GM12878 (cell line): ENCODE data around the gene ZNF354B. TPM values are rescaled to one million over a fixed set of nuclear protein-coding genes. Genes with fewer than 3 reads are reported as not detected.

Experiments used
- CBX3 ChIP-seq: fragments of 200-600 bp; sonication (generic); IDR thresholded peaks from 2 replicates; pipeline ENCODE4 v1.6.1; 2016; ENCODE audit warnings: low read depth, borderline replicate concordance
- EP300 ChIP-seq, 2 experiments: fragments of 150-350 bp in 1 of 2; IDR thresholded peaks; 2 replicates each; pipeline ENCODE4 v1.6.1; 2011 to 2012; ENCODE audit warnings: low read depth in 2 of 2, low read length in 2 of 2, borderline replicate concordance in 1 of 2, improper control_type of control experiment in 1 of 2, inconsistent platforms in 1 of 2; ENCODE audit not compliant: control insufficient read depth in 1 of 2
- GATAD2B ChIP-seq: fragments of 450-650 bp; conservative IDR thresholded peaks from 2 replicates; pipeline ENCODE4 v1.6.1; 2017; ENCODE audit warnings: low read depth, mild to moderate bottlenecking, moderate library complexity
- IKZF1 ChIP-seq: fragments of 450-650 bp; conservative IDR thresholded peaks from 2 replicates; pipeline ENCODE4 v1.6.1; 2017; ENCODE audit warnings: antibody characterized with exemption, mild to moderate bottlenecking
- NR2F1 ChIP-seq: fragments of 450-650 bp; conservative IDR thresholded peaks from 2 replicates; pipeline ENCODE4 v1.6.1; 2017; ENCODE audit warnings: mild to moderate bottlenecking
- SIX5 ChIP-seq: IDR thresholded peaks from 2 replicates; pipeline ENCODE4 v1.6.1; 2011; ENCODE audit warnings: mild to moderate bottlenecking, low read depth, low read length, moderate library complexity; ENCODE audit not compliant: severe bottlenecking
- TCF3 ChIP-seq: IDR thresholded peaks from 2 replicates; pipeline ENCODE4 v1.6.1; 2012; ENCODE audit warnings: low read depth, mild to moderate bottlenecking, low read length, borderline replicate concordance; ENCODE audit not compliant: insufficient read depth
- YBX1 ChIP-seq: fragments of 450-650 bp; IDR thresholded peaks from 2 replicates; pipeline ENCODE4 v1.6.1; 2016; ENCODE audit warnings: antibody characterized with exemption
- ZNF217 ChIP-seq: fragments of 450-650 bp; IDR thresholded peaks from 2 replicates; pipeline ENCODE4 v1.6.1; 2017; ENCODE audit warnings: antibody characterized with exemption, mild to moderate bottlenecking
- ZNF274 ChIP-seq: IDR thresholded peaks from one replicate; pipeline ENCODE4 v1.8.0; 2011; ENCODE audit not compliant: insufficient read length, insufficient read depth
- polyA plus RNA-seq, 11 experiments: library from polyadenylated mRNA; depleted of rRNA in 4 of 11; unstranded in 6 of 11; stranded (reverse) in 5 of 11; fragments of >200 nt; fragmentation: Nextera tagmentation in 4 of 11; fragmentation: Illumina TruSeq in 1 of 11; extraction: Ambion mirVana in 4 of 11; extraction: Trizol in 1 of 11; gene quantifications; 1 replicate in 1 of 11; 2 replicates in 10 of 11; pipeline versions ENCODE4 v1.2.1 to v1.2.3, GENCODE V29; 2011 to 2016; ENCODE audit warnings: inconsistent platforms in 2 of 11, missing spikeins in 2 of 11, low read depth in 1 of 11
- total RNA-seq, 4 experiments: library from RNA; depleted of rRNA in 3 of 4; stranded (reverse); fragments of >200 nt in 3 of 4; fragmentation: Illumina TruSeq in 1 of 4; extraction: Trizol in 1 of 4; gene quantifications; 2 replicates each; pipeline versions ENCODE4 v1.2.1 to v1.2.3, GENCODE V29; 2013 to 2021
- TF ChIP-seq, protein P1 (sequence below): fragments of 450-650 bp; IDR thresholded peaks from 2 replicates; pipeline ENCODE4 v1.6.1; 2016; ENCODE audit warnings: mild to moderate bottlenecking, moderate library complexity, borderline replicate concordance
- TF ChIP-seq, protein P2 (sequence below): fragments of 150-350 bp; IDR thresholded peaks from 2 replicates; pipeline ENCODE4 v1.6.1; 2014; ENCODE audit warnings: mild to moderate bottlenecking, low read depth, low read length
- TF ChIP-seq, protein P3 (sequence below): IDR thresholded peaks from 2 replicates; pipeline ENCODE4 v1.6.1; 2011; ENCODE audit warnings: low read depth, low read length, improper control_type of control experiment, borderline replicate concordance
- TF ChIP-seq, protein P4 (sequence below): fragments of 450-650 bp; IDR thresholded peaks from 2 replicates; pipeline ENCODE4 v1.6.1; 2017; ENCODE audit warnings: mild to moderate bottlenecking, low read depth, inconsistent platforms; ENCODE audit not compliant: poor library complexity, severe bottlenecking
- TF ChIP-seq, protein P5 (sequence below): IDR thresholded peaks from 2 replicates; pipeline ENCODE4 v1.6.1; 2011; ENCODE audit warnings: borderline replicate concordance, low read depth, mild to moderate bottlenecking, moderate library complexity, low read length; ENCODE audit not compliant: insufficient read depth, poor library complexity, severe bottlenecking
- TF ChIP-seq, protein P6 (sequence below): fragments of 450-650 bp; IDR thresholded peaks from 2 replicates; pipeline ENCODE4 v1.6.1; 2016; ENCODE audit warnings: mild to moderate bottlenecking

The ZNF354B gene
- total and polyA plus RNA-seq, 10 of the 15 experiments (the other 5 are each of a cell fraction or from before 2014, with no cell fraction given): 0.64 to 11.1 (median 4.9) TPM

DNA sequence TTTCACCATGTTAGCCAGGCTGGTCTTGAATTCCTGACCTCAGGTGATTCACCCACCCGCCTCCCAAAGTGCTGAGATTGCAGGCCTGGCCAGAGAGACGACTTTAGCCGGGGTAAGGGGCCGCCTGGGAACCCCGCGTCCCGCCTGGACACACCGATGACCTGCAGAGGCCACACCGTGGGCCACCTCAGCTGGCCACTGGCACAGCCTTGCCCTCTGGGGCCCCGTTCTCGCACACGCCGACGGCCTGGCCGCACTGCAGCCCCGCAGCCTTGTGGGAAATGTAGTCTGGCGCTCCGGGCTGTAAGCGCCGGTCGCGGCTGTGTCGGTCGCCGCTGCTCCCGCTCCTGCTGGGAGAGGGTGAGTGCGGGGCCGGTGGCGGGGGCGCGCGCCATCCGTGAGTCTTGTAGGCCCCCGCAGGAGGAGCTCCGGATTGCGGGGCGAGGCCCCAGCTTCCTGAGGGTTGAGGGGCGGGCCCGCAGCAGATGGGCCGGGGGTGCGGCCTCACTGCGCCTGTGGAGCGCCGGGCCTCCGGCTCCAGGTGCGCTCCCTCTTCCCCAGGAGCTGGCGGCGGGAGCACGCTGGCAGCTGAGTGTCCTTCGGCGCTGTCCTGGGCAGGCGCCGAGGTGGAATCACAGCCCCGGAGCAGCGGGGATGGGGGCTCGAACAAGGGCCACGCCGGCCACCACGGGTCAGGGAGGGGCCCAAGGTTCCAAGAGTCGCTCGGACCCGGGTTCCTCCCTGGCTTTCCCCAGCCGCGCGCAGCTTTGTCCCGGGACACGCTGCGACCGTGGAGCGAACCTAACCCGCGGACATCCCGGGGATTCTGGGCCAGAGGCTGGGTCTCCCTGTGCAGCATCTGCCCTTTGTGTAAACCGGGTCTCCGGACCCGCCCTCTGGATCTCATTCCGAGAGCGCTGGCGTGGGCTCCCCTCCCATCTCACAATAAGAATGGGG is 36.1 kb downstream of the ZNF354B start, which contains the start of gene ZFP2 (continued):
- TF ChIP-seq, protein P1, sequence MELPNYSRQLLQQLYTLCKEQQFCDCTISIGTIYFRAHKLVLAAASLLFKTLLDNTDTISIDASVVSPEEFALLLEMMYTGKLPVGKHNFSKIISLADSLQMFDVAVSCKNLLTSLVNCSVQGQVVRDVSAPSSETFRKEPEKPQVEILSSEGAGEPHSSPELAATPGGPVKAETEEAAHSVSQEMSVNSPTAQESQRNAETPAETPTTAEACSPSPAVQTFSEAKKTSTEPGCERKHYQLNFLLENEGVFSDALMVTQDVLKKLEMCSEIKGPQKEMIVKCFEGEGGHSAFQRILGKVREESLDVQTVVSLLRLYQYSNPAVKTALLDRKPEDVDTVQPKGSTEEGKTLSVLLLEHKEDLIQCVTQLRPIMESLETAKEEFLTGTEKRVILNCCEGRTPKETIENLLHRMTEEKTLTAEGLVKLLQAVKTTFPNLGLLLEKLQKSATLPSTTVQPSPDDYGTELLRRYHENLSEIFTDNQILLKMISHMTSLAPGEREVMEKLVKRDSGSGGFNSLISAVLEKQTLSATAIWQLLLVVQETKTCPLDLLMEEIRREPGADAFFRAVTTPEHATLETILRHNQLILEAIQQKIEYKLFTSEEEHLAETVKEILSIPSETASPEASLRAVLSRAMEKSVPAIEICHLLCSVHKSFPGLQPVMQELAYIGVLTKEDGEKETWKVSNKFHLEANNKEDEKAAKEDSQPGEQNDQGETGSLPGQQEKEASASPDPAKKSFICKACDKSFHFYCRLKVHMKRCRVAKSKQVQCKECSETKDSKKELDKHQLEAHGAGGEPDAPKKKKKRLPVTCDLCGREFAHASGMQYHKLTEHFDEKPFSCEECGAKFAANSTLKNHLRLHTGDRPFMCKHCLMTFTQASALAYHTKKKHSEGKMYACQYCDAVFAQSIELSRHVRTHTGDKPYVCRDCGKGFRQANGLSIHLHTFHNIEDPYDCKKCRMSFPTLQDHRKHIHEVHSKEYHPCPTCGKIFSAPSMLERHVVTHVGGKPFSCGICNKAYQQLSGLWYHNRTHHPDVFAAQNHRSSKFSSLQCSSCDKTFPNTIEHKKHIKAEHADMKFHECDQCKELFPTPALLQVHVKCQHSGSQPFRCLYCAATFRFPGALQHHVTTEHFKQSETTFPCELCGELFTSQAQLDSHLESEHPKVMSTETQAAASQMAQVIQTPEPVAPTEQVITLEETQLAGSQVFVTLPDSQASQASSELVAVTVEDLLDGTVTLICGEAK: no peak
- peak; percentile 75 for TF ChIP-seq IKZF1
- TF ChIP-seq, protein P2, sequence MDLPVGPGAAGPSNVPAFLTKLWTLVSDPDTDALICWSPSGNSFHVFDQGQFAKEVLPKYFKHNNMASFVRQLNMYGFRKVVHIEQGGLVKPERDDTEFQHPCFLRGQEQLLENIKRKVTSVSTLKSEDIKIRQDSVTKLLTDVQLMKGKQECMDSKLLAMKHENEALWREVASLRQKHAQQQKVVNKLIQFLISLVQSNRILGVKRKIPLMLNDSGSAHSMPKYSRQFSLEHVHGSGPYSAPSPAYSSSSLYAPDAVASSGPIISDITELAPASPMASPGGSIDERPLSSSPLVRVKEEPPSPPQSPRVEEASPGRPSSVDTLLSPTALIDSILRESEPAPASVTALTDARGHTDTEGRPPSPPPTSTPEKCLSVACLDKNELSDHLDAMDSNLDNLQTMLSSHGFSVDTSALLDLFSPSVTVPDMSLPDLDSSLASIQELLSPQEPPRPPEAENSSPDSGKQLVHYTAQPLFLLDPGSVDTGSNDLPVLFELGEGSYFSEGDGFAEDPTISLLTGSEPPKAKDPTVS: no peak
- TF ChIP-seq SIX5: peak; percentile 27
- TF ChIP-seq ZNF217: no peak
- TF ChIP-seq, protein P3, sequence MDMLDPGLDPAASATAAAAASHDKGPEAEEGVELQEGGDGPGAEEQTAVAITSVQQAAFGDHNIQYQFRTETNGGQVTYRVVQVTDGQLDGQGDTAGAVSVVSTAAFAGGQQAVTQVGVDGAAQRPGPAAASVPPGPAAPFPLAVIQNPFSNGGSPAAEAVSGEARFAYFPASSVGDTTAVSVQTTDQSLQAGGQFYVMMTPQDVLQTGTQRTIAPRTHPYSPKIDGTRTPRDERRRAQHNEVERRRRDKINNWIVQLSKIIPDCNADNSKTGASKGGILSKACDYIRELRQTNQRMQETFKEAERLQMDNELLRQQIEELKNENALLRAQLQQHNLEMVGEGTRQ: no peak
- TF ChIP-seq ZNF274: no peak
- TF ChIP-seq NR2F1: peak; percentile 47; the same call in 1 of the 2 replicates
- TF ChIP-seq, protein P4, sequence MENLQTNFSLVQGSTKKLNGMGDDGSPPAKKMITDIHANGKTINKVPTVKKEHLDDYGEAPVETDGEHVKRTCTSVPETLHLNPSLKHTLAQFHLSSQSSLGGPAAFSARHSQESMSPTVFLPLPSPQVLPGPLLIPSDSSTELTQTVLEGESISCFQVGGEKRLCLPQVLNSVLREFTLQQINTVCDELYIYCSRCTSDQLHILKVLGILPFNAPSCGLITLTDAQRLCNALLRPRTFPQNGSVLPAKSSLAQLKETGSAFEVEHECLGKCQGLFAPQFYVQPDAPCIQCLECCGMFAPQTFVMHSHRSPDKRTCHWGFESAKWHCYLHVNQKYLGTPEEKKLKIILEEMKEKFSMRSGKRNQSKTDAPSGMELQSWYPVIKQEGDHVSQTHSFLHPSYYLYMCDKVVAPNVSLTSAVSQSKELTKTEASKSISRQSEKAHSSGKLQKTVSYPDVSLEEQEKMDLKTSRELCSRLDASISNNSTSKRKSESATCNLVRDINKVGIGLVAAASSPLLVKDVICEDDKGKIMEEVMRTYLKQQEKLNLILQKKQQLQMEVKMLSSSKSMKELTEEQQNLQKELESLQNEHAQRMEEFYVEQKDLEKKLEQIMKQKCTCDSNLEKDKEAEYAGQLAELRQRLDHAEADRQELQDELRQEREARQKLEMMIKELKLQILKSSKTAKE: no peak
- TF ChIP-seq, protein P5, sequence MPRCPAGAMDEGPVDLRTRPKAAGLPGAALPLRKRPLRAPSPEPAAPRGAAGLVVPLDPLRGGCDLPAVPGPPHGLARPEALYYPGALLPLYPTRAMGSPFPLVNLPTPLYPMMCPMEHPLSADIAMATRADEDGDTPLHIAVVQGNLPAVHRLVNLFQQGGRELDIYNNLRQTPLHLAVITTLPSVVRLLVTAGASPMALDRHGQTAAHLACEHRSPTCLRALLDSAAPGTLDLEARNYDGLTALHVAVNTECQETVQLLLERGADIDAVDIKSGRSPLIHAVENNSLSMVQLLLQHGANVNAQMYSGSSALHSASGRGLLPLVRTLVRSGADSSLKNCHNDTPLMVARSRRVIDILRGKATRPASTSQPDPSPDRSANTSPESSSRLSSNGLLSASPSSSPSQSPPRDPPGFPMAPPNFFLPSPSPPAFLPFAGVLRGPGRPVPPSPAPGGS: no peak
- TF ChIP-seq TCF3: no peak
- TF ChIP-seq, protein P6, sequence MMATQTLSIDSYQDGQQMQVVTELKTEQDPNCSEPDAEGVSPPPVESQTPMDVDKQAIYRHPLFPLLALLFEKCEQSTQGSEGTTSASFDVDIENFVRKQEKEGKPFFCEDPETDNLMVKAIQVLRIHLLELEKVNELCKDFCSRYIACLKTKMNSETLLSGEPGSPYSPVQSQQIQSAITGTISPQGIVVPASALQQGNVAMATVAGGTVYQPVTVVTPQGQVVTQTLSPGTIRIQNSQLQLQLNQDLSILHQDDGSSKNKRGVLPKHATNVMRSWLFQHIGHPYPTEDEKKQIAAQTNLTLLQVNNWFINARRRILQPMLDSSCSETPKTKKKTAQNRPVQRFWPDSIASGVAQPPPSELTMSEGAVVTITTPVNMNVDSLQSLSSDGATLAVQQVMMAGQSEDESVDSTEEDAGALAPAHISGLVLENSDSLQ: no peak
- TF ChIP-seq YBX1: no peak
- 0 out of 2 replicates have a peak, but pooled peaks have one; percentile 37 for TF ChIP-seq GATAD2B
- TF ChIP-seq EP300 (IDR thresholded peaks at IDR 0.05; ENCODE audit: borderline replicate concordance in 1 of 2, control insufficient read depth in 1 of 2, low read depth in 2 of 2, low read length in 2 of 2): no peak
- TF ChIP-seq CBX3: no peak
